Bronchial epithelial cell (primary cell): ENCODE data around the gene LMO1. TPM values are rescaled to one million over a fixed set of nuclear protein-coding genes. Genes with fewer than 3 reads are reported as not detected.

Experiments
- DNase-seq: peaks from one replicate; pipeline ENCODE4 v3.0.0-alpha.2; 2010; ENCODE audit warnings: low read depth
- FAIRE-seq: peaks from 2 replicates; lab custom pipeline; 2011; peaks lifted over from hg19 to GRCh38; lab: Jason Lieb, UNC
- H3K27me3 ChIP-seq: 2 replicates; pipeline ENCODE4 v1.5.1; 2011; ENCODE audit warnings: low read length; ENCODE audit not compliant: control insufficient read depth, insufficient read depth
- H3K36me3 ChIP-seq: 2 replicates; pipeline ENCODE4 v1.5.1; 2011; ENCODE audit warnings: low read length; ENCODE audit not compliant: control insufficient read depth, insufficient read depth
- H3K4me3 ChIP-seq: 2 replicates; pipeline ENCODE4 v1.5.1; 2011; ENCODE audit warnings: mild to moderate bottlenecking, low read depth, low read length, control low read depth
- total RNA-seq: library from RNA; depleted of rRNA; stranded (reverse); fragments of >200 nt; gene quantifications from 2 replicates; pipeline ENCODE4 v1.2.1, GENCODE V29; 2014
- TF ChIP-seq, protein P1 (sequence below): IDR thresholded peaks from 2 replicates; pipeline ENCODE4 v1.5.1; 2011; ENCODE audit warnings: mild to moderate bottlenecking, moderate library complexity, low read length, control low read depth, inconsistent platforms; ENCODE audit not compliant: insufficient read depth, severe bottlenecking

Gene LMO1
- total RNA-seq, 1 donor from 2014 or later, result not detected

DNA sequence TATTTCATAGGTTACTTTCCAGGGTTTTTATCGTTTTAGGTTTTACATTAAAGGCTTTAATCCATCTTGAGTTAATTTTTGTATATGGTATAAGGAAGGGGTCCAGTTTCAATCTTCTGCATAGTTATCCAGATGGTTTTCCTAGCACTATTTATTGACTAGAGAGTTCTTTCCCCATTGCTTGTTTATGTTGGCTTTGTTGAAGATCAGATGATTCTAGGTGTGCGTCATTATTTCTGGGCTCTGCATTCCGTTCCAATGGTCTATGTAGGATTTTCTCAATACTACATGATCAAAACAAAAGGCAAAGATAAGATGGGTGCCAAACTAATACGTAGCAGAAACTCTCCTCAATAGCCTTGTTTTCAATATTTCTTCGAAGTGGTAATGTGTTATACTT lies 80.6 kb downstream of the LMO1 start:
- no peak for DNase-seq
- TF ChIP-seq, protein P1, sequence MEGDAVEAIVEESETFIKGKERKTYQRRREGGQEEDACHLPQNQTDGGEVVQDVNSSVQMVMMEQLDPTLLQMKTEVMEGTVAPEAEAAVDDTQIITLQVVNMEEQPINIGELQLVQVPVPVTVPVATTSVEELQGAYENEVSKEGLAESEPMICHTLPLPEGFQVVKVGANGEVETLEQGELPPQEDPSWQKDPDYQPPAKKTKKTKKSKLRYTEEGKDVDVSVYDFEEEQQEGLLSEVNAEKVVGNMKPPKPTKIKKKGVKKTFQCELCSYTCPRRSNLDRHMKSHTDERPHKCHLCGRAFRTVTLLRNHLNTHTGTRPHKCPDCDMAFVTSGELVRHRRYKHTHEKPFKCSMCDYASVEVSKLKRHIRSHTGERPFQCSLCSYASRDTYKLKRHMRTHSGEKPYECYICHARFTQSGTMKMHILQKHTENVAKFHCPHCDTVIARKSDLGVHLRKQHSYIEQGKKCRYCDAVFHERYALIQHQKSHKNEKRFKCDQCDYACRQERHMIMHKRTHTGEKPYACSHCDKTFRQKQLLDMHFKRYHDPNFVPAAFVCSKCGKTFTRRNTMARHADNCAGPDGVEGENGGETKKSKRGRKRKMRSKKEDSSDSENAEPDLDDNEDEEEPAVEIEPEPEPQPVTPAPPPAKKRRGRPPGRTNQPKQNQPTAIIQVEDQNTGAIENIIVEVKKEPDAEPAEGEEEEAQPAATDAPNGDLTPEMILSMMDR, result no peak
- H3K4me3 ChIP-seq, result no peak overlapping the region
- no peaks in the 10 kb centered on the region for H3K36me3 ChIP-seq
- peaks cover 2% of the 10 kb centered on the region for H3K27me3 ChIP-seq
- FAIRE-seq, result no peak

DNA sequence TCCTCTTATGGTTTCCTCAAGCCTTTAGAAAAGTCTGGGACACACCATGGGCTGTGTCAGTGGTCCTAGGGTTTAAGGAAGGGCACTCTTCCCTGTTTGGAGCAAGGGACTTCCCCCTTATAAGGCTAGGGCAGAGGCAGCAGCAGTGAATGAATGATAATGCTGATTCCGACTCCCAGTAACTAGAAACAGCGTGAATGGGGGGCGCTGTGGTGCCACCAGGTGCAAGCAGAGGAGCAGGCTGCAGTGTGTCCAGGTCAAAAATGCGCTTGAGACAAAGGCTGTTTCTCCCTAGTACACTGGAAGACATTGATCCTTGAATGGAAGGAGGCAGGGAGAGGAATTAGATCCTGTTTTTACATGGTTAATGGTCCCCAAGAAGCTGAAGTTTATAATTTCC lies 83.2 kb downstream of the LMO1 start:
- TF ChIP-seq, protein P1, result no peak
- DNase-seq, result no peak
- Histone ChIP-seq H3K4me3 (no peak overlapping the region), H3K36me3 (no peaks in the 10 kb centered on the region), H3K27me3 (peaks cover 2% of the 10 kb centered on the region)
- no peak for FAIRE-seq

DNA sequence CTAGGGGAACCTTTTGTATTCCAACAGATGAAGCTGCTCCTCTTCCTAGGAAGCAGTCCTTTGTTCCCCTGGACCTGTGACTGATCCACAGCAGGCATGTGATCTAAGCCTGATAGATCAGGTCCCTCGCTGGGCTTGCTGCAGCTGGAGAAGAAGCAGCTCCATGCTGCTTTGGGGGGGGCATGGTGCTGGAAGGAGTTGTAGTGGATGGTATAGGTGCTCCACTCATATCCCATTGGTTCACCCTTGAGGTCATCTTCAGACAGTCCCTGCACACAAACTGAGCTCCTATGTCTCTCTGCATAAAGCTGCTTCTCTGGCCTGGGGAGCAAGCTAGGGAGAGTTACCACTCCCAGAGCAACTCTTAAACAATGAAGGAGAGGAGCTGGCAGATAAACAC lies 85.4 kb downstream of the LMO1 start:
- FAIRE-seq (no peak), DNase-seq (no peak)
- TF ChIP-seq, protein P1, result no peak
- Histone ChIP-seq H3K4me3 (no peak overlapping the region), H3K27me3 (peaks cover 2% of the 10 kb centered on the region), H3K36me3 (no peaks in the 10 kb centered on the region)

DNA sequence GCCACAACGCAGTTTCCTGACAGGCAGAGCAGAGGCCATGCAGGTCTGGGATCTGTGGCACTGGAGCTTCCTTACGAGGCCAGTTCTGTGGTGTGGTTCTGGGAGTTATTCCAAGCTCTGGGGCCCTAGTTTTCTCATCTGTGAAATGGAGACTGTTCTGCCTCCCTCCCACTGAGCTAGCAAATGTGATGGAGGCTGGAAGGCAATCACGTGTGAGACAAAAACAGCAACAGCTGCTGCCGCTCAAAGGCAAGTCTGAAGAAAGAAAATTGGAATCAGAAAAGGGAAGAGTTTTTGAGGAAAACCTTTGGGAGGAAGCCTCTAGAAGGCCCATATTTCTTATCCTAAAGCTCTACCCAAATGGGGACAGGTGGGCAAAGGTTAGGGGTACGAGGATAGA lies 86.5 kb downstream of the LMO1 start:
- Histone ChIP-seq H3K27me3 (peaks cover 2% of the 10 kb centered on the region), H3K36me3 (no peaks in the 10 kb centered on the region), H3K4me3 (no peak overlapping the region)
- no peak for DNase-seq
- TF ChIP-seq, protein P1, result no peak
- no peak for FAIRE-seq

Other genes starting within 250 kb of the LMO1 start
- gene TUB, start 182.7 kb downstream of the LMO1 start, total RNA-seq, result 0.13 and 0.26 TPM in 2 replicates
- 0.26 TPM in 2 replicates for gene RIC3, start 94.9 kb downstream of the LMO1 start, total RNA-seq